D721Med (cell line): ENCODE results near the gene TMPRSS11F.

Experiments used
- DNase-seq: peaks from one replicate; pipeline ENCODE4 v3.0.0; 2011; ENCODE audit warnings: low spot score; ENCODE audit not compliant: insufficient read length
- FAIRE-seq: peaks from 2 replicates; lab custom pipeline; 2011; peaks lifted over from hg19 to GRCh38; lab: Jason Lieb, UNC
- TF ChIP-seq, protein P1 (sequence below): IDR thresholded peaks from 2 replicates; pipeline ENCODE4 v1.5.1; 2012; ENCODE audit warnings: mild to moderate bottlenecking, control low read depth; ENCODE audit not compliant: insufficient read depth; ENCODE audit errors: missing control alignments

The TMPRSS11F gene

DNA sequence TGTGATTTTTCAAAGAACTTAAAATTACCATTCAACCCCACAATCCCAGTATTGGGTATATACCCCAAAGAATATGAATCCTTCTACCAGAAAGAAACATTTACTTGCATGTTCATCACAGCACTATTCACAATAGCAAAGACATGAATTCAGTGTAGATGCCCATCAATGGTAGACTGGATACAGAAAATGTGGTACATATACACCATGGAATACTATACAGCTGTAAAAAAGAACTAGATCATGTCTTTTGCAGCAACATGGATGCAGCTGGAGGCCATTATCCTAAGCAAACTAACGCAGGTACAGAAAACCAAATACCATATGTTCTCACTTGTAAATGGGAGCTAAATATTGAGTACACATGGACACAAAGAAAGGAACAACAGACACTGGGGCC, 34.1 kb upstream of the TMPRSS11F start:
- FAIRE-seq (no peak), DNase-seq (no peak)

DNA sequence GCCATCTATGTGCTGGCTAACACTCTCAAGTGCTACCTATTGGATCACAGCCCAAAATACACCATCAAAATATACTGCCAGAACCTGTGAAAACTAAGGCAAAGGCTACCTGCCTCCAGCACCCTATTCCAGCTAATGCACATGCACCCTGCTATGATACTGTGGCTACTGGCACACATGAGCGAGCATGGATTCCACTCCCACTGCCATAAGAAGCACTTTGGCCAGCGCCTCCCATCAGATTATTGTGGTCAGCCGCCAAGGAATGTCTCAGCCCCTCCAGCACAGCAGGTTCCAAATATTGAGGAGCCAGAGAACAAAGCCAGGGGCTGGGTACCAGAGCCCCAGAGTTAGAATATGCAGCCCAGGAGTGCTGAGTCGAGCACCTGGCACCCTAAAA, 32.5 kb upstream of the TMPRSS11F start:
- DNase-seq: no peak
- FAIRE-seq: no peak
- TF ChIP-seq, protein P1, sequence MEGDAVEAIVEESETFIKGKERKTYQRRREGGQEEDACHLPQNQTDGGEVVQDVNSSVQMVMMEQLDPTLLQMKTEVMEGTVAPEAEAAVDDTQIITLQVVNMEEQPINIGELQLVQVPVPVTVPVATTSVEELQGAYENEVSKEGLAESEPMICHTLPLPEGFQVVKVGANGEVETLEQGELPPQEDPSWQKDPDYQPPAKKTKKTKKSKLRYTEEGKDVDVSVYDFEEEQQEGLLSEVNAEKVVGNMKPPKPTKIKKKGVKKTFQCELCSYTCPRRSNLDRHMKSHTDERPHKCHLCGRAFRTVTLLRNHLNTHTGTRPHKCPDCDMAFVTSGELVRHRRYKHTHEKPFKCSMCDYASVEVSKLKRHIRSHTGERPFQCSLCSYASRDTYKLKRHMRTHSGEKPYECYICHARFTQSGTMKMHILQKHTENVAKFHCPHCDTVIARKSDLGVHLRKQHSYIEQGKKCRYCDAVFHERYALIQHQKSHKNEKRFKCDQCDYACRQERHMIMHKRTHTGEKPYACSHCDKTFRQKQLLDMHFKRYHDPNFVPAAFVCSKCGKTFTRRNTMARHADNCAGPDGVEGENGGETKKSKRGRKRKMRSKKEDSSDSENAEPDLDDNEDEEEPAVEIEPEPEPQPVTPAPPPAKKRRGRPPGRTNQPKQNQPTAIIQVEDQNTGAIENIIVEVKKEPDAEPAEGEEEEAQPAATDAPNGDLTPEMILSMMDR: no peak

More for the DNA sequence above, 34.1 kb upstream of the TMPRSS11F start:
- TF ChIP-seq, protein P1: no peak

DNA sequence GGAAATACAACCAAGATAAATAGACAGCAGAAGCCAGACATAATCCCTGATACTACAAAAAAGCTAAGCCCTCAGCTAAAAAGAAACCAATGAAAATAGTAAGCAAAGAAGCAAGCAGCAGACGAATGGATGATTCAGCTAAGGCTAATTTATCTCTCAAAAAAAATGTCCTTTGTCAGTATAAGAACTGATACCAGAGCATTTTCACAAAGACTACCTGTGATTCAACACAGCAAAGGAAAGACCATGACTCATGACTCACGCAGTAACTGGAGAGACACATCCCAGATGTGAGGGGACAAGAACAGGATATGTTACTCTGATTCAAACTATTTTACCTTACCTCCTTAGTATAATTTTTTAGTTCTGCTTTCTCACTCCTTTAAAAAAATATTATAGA, 22.7 kb upstream of the TMPRSS11F start:
- DNase-seq: no peak
- FAIRE-seq: no peak

DNA sequence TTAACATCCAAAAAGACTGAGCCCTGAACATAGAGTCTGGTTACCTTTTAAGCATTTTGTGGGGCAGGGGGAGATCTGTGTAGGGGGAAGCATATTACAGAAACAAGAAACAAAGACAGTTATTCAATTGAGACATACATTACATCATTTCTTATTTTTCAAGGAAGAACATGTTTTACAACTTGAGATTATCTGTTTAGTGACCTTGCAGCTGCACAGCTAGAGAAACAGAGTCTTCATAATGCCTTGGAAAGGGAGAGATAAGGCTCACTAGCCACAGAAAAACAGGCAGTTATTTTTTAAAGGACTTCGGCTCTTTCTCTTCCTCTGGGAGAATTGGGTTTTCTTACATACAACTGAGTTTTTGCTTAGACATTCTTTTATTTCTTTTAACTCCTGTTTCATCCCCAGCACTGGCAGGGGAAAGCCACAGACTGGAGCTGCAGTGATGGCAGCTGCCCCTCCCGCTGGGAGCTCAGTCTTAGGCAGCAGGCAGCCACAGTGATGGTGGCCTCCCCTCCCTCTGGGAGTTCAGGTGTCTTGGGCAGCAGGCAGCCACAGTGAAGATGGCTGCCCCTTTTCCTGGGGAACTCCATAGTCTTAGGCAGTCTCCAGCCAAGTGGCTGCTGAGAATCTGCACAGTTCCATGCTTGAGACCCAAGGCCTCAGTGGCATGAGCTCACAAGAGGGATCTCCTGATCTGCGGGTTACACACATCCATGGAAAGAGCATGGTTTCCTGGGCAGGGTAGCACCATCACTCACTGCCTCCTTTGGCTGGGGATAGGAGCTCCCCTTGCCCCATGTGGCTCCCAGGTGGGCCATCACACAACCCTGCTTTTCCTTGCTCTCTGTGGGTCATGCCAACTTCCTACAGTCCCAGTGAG, 19.4 kb upstream of the TMPRSS11F start:
- no peak for DNase-seq
- TF ChIP-seq, protein P1: no peak
- no peak for FAIRE-seq

More for the DNA sequence above, 22.7 kb upstream of the TMPRSS11F start:
- TF ChIP-seq, protein P1: no peak

DNA sequence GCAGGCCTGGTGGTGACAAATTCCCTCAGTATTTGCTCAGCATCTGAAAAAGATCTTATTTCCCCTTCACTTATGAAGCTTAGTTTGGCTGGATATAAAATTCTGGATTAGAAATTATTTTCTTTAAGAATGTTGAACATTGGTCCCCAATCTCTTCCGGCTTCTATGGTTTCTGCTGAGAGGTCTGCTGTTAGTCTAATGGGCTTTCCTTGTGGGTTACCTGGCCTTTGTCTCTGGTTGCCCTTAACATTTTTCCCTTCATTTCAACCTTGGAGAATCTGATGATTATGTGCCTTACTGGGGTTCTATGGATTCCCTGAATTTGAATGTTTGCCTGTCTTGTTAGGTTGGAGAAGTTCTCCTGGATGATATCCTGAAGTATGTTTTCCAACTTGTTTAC, 17.4 kb upstream of the TMPRSS11F start:
- TF ChIP-seq, protein P1: no peak
- DNase-seq: no peak
- FAIRE-seq: no peak

DNA sequence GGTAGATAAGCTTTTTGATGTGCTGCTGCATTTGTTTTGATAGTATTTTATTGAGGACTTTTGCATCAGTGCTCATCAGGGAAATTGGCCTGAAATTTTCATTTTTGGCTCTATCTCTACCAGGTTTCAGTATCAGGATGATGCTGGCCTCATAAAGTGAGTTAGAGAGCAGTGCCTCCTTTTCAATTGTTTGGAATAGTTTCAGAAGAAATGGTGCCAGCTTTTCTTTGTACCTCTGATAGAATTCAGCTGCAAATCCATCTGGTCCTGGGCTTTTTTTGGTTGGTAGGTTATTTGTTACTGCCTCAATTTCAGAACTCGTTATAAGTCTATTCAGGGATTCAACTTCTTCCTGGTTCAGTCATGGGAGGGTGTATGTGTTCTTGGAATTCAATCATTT, 15.6 kb upstream of the TMPRSS11F start:
- DNase-seq (no peak), FAIRE-seq (no peak)
- TF ChIP-seq, protein P1: no peak

DNA sequence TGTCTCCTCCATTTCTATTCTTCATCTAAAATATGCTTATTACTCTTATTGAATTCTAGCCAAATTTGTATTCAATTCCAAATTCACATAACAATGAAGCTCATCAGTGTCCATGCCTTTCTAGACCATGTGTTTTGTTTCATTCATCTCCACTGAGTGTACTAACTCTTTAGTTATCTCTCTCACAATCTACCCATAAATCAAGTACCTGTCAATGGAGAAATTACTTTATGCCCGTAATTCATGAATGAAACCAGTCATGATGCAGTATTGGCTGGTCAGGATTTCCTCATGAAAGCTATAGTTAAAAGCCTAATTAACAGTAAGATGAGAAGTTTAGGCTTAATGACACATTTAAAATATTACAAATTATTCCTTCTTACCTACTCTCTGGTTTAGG, 12.2 kb upstream of the TMPRSS11F start:
- DNase-seq (no peak), FAIRE-seq (no peak)
- TF ChIP-seq, protein P1: no peak
